GM18909 (cell line): ENCODE data around the gene METTL23.

Experiments used
- ATAC-seq: cut with Tn5 transposase; IDR thresholded peaks from one replicate; pipeline ENCODE4 v1.9.1; 2021; ENCODE audit warnings: mild to moderate bottlenecking; ENCODE audit not compliant: unreplicated experiment, poor library complexity

The METTL23 gene

GRCh38 chr17:76726776-76727718 lies at the start of gene METTL23:
Gene METTL23, plus strand, starts transcription at chr17:76726839. Its CDS starts 2,872 bp downstream, at chr17:76729711.
- ATAC-seq: peak; percentile 52

- ATAC-seq: no peak
Measured at GRCh38 chr17:76677406-76677805, 49.2 kb upstream of the METTL23 start.

- no peak for ATAC-seq
Measured at GRCh38 chr17:76678330-76678729, 48.3 kb upstream of the METTL23 start.

- no peak for ATAC-seq
Measured at GRCh38 chr17:76679239-76679638, 47.4 kb upstream of the METTL23 start.

- ATAC-seq: no peak
Measured at GRCh38 chr17:76681222-76682137, 45.2 kb upstream of the METTL23 start.

- no peak for ATAC-seq
Measured at GRCh38 chr17:76682296-76682695, 44.3 kb upstream of the METTL23 start.

- ATAC-seq: no peak
Measured at GRCh38 chr17:76683011-76683755, 43.5 kb upstream of the METTL23 start.

- no peak for ATAC-seq
Measured at GRCh38 chr17:76683921-76684745, 42.5 kb upstream of the METTL23 start.

- ATAC-seq: no peak
Measured at GRCh38 chr17:76684756-76685155, 41.9 kb upstream of the METTL23 start.

GRCh38 chr17:76685366-76685765 lies 41.3 kb upstream of the METTL23 start:
- ATAC-seq: no peak

- no peak for ATAC-seq
Measured at GRCh38 chr17:76685846-76686245, 40.8 kb upstream of the METTL23 start.

GRCh38 chr17:76686538-76687297 lies 39.9 kb upstream of the METTL23 start:
- no peak for ATAC-seq

GRCh38 chr17:76687298-76688164 lies 39.1 kb upstream of the METTL23 start:
- no peak for ATAC-seq

GRCh38 chr17:76688165-76688622 lies 38.4 kb upstream of the METTL23 start:
- no peak for ATAC-seq

GRCh38 chr17:76689859-76690258 lies 36.8 kb upstream of the METTL23 start:
- no peak for ATAC-seq

GRCh38 chr17:76690596-76691280 lies 35.9 kb upstream of the METTL23 start:
- ATAC-seq: no peak
